ENCODE measurements around the gene TSPAN1. TPM values are rescaled to one million over a fixed set of nuclear protein-coding genes. Genes with fewer than 3 reads are reported as not detected.

The TSPAN1 gene
- total and polyA plus RNA-seq, 10 of the 15 experiments (the other 5 are each of a cell fraction or from before 2014, with no cell fraction given), result 0.08 to 0.29 (median 0.23) TPM; not detected in 5

GRCh38 chr1:46176211-46176865 is 1.5 kb downstream of the TSPAN1 start, which contains the start of gene P3R3URF (continued):
- TF ChIP-seq, protein P1, sequence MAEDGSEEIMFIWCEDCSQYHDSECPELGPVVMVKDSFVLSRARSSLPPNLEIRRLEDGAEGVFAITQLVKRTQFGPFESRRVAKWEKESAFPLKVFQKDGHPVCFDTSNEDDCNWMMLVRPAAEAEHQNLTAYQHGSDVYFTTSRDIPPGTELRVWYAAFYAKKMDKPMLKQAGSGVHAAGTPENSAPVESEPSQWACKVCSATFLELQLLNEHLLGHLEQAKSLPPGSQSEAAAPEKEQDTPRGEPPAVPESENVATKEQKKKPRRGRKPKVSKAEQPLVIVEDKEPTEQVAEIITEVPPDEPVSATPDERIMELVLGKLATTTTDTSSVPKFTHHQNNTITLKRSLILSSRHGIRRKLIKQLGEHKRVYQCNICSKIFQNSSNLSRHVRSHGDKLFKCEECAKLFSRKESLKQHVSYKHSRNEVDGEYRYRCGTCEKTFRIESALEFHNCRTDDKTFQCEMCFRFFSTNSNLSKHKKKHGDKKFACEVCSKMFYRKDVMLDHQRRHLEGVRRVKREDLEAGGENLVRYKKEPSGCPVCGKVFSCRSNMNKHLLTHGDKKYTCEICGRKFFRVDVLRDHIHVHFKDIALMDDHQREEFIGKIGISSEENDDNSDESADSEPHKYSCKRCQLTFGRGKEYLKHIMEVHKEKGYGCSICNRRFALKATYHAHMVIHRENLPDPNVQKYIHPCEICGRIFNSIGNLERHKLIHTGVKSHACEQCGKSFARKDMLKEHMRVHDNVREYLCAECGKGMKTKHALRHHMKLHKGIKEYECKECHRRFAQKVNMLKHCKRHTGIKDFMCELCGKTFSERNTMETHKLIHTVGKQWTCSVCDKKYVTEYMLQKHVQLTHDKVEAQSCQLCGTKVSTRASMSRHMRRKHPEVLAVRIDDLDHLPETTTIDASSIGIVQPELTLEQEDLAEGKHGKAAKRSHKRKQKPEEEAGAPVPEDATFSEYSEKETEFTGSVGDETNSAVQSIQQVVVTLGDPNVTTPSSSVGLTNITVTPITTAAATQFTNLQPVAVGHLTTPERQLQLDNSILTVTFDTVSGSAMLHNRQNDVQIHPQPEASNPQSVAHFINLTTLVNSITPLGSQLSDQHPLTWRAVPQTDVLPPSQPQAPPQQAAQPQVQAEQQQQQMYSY (CRISPR knock-in tag; IDR thresholded peaks at IDR 0.05), result no peak
- TF ChIP-seq SMAD1 (IDR thresholded peaks at IDR 0.05; ENCODE audit: low read depth, partially characterized antibody) (no peak), KAT2A (conservative IDR thresholded peaks at IDR 0.05; ENCODE audit: control insufficient read depth, low read depth, low read length) (no peak), FOXM1 (IDR thresholded peaks at IDR 0.05; ENCODE audit: low read depth, low read length) (no peak), RCOR1 (conservative IDR thresholded peaks at IDR 0.05; ENCODE audit: low read depth, low read length) (no peak), CHD2 (IDR thresholded peaks at IDR 0.05; ENCODE audit: borderline replicate concordance, low read depth, low read length) (no peak), RELB (IDR thresholded peaks at IDR 0.05; ENCODE audit: low read depth) (no peak), CREM (IDR thresholded peaks at IDR 0.05; ENCODE audit: low read depth) (no peak), E4F1 (IDR thresholded peaks at IDR 0.05; ENCODE audit: borderline replicate concordance, partially characterized antibody) (no peak), SIX5 (IDR thresholded peaks at IDR 0.05; ENCODE audit: low read depth, low read length, severe bottlenecking) (no peak), BCL3 (IDR thresholded peaks at IDR 0.05; ENCODE audit: borderline replicate concordance, insufficient read depth, low read depth, low read length, poor library complexity, severe bottlenecking) (no peak), MTA2 (IDR thresholded peaks at IDR 0.05; ENCODE audit: low read depth) (no peak), SMC3 (IDR thresholded peaks at IDR 0.05; ENCODE audit: borderline replicate concordance, low read length) (no peak), TAF1 (IDR thresholded peaks at IDR 0.05; ENCODE audit: borderline replicate concordance, low read depth, low read length) (no peak), BACH1 (IDR thresholded peaks at IDR 0.05; ENCODE audit: borderline replicate concordance) (no peak)
- TF ChIP-seq, protein P2, sequence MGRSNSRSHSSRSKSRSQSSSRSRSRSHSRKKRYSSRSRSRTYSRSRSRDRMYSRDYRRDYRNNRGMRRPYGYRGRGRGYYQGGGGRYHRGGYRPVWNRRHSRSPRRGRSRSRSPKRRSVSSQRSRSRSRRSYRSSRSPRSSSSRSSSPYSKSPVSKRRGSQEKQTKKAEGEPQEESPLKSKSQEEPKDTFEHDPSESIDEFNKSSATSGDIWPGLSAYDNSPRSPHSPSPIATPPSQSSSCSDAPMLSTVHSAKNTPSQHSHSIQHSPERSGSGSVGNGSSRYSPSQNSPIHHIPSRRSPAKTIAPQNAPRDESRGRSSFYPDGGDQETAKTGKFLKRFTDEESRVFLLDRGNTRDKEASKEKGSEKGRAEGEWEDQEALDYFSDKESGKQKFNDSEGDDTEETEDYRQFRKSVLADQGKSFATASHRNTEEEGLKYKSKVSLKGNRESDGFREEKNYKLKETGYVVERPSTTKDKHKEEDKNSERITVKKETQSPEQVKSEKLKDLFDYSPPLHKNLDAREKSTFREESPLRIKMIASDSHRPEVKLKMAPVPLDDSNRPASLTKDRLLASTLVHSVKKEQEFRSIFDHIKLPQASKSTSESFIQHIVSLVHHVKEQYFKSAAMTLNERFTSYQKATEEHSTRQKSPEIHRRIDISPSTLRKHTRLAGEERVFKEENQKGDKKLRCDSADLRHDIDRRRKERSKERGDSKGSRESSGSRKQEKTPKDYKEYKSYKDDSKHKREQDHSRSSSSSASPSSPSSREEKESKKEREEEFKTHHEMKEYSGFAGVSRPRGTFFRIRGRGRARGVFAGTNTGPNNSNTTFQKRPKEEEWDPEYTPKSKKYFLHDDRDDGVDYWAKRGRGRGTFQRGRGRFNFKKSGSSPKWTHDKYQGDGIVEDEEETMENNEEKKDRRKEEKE (IDR thresholded peaks at IDR 0.05), result no peak
